Cortex of kidney (tissue), 1 donor: Measurements from ENCODE around the gene KIAA0319L.
"Not testable (repeated sequence)": the region's sequence is repeated elsewhere in the genome, so short reads cannot be mapped to it uniquely, and the experiment has no call there.

ENCODE experiments used
- DNase-seq: peaks from one replicate; lab custom pipeline; 2025; lab: John Stamatoyannopoulos, UW

KIAA0319L gene

DNA sequence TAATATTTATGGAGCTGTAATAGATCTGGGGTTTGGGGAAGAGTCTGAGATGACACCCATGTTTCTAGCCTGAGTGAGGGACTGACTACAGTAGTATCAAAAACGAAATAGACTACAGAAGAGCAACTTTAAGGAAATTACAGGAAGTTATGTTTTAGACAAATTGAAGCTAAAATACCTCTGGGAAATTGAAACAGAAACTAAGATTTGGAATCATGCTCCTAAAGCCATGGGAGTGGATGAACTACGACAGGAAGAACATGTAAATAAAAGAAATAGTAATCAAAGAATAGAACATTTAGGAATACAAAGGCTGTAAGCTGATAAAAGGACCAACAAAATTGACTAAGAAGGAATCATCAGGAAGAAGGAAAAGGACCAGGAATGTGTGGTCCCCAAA is 68.9 kb downstream of the KIAA0319L start:
- no peak for DNase-seq

- no peak for DNase-seq
These were observed 70.3 kb downstream of the KIAA0319L start for GRCh38 chr1:35486858-35487408.

DNA sequence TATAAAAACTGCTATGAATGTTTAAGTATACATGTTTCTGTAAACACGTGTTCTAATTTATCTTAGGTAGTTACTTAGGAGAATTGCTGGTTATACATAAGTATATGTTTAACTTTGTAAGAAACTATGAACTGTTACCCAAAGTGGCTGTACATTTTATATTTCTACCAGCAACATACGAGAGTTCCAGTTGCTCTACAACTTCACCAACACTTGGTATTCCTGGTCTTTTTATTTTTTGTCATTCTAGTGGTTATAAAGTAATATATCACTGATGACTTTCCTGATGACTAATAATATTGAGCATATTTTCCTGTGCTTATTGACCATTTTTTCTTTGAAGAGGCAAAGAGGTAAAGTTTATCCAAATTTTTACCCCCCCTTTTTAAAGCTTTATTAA is 76.0 kb downstream of the KIAA0319L start:
- DNase-seq: no peak

GRCh38 chr1:35477870-35478269 is 79.3 kb downstream of the KIAA0319L start:
- no peak for DNase-seq

- DNase-seq: no peak
These were observed 81.1 kb downstream of the KIAA0319L start for GRCh38 chr1:35475856-35476674.

DNA sequence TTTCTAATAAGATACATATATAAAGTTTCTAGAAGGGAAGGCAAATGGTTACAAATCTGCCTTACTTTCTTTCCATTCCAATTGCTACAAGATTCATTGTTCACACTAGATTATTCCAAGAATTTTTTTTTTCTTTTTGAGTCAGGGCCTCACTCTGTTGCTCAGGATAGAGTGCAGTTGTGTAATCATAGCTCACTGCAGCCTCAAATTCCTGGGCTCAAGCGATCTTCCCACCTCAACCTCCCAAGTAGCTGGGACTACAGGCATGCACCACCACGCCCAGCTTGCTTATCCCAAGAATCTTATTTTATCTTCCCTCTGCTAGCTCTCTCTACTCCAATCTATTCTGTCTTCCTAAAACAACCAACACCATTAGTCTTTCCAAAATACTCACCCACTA is 81.8 kb downstream of the KIAA0319L start:
- DNase-seq: no peak

GRCh38 chr1:35473216-35473615 is 84.0 kb downstream of the KIAA0319L start:
- DNase-seq: not testable (repeated sequence)

- DNase-seq: no peak
These were observed 86.1 kb downstream of the KIAA0319L start for GRCh38 chr1:35470977-35471613.

- DNase-seq: no peak
These were observed 91.1 kb downstream of the KIAA0319L start for GRCh38 chr1:35466120-35466519.

DNA sequence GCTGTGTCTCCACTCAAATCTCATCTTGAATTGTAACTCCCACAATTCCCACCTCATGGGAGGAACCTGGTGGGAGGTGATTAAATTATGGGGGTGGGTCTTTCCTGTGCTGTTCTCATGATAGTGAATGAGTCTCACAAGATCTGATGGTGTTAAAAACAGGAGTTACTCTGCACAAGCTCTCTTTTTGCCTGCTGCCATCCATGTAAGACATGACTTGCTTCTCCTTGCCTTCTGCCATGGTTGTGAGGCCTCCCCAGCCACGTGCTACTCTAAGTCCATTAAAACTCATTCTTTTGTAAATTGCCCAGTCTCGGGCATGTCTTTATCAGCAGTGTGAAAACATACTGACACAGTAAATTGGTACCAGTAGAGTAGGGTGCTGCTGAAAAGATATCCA is 93.5 kb downstream of the KIAA0319L start:
- DNase-seq: not testable (repeated sequence)

DNA sequence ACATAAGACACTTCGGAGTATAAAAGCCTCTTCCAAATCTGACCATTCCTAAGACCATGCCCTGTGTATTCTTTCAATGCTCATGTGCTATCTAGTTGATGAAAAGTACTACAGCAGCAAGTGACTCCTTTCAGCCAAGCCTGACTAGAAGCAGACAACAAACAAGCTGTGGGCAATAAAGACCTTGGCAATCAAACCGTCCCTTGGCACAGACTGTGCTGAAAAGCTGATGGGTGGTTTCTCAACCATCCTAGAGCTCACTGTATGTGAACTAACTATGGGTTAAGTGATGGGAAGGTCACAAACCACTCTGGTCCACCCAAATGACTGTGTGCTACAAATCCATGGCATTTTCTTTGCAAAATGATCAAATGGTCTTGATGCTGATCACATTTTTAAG is 94.0 kb downstream of the KIAA0319L start:
- no peak for DNase-seq

GRCh38 chr1:35461966-35462651 is 95.1 kb downstream of the KIAA0319L start:
- no peak for DNase-seq

DNA sequence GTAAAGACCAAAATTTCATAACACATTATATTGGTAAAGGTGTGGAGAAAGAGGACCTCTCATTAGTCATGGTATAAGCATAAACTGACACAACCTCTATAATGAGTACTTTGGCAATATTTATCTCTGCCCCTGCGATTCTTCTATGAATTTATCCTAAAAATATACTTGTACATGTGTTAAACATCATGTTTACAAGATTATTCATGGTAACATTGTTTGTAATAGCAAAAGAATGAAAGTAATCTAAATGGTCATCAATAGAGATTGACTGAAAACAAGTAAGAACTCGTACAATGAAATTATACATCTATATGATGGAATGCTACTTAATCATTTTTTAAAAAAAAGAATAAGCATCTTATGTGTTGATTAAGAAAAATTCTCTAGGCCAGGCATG is 96.4 kb downstream of the KIAA0319L start:
- DNase-seq: no peak

GRCh38 chr1:35454616-35455015 is 102.6 kb downstream of the KIAA0319L start:
- no peak for DNase-seq

- DNase-seq: no peak
These were observed 103.0 kb downstream of the KIAA0319L start for GRCh38 chr1:35454176-35454575.

- DNase-seq: no peak
These were observed 104.2 kb downstream of the KIAA0319L start for GRCh38 chr1:35453031-35453430.

- no peak for DNase-seq
These were observed 105.0 kb downstream of the KIAA0319L start for GRCh38 chr1:35452106-35452774.

DNA sequence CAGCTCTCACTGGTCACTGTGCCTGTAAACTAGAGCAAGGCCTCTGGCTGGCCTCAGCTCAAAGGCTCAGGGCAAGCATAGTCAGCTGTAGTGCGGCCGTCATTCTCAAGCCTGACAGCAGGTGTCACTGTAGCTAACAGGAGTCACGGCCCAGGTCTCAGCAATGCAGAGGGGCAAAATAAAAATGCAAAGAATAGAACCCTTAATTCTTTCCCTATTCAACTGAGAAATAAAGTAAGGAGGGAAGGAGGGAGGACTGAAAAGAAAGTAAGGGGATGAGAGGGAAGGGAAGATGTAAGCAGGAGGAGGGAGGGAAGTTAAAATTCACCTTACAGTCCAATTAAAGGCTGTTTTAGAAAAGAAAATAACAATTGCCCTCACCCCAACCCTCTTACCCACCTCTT is 106.1 kb downstream of the KIAA0319L start:
- DNase-seq: no peak

DNA sequence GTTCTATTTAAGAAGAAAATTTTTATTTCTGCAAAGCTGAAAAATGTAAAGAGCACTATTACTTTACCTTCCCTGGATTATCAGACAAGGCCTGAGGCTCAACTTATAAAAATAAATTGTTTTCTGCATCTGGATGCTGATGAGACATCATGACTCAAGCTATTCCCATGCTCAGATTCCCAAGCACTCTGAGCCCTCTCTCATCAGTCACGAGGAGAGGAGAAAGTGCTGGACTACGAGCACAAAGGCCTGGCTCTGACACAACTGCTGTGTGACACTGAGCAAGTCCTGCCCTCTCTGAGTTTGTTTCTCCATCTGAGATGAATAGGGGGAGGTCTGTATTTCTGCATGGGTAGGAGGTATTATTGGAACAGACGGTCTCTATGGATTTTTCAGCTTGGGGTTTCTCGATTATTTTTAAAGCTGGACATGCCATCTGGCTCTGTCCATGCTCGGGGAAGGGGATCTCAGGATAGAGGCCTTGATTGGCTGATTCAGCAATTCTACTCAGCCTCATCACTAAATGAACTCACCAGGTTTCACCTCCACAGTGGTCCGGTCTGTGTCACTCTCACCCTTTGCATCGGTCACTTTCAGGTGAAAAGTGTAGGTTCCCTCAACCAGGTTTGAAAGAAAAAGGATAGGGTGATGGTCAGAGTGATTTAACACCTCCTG is 107.7 kb downstream of the KIAA0319L start:
- no peak for DNase-seq

- no peak for DNase-seq
These were observed 108.8 kb downstream of the KIAA0319L start for GRCh38 chr1:35448344-35448801.

GRCh38 chr1:35447278-35447677 is 109.9 kb downstream of the KIAA0319L start:
- no peak for DNase-seq

DNA sequence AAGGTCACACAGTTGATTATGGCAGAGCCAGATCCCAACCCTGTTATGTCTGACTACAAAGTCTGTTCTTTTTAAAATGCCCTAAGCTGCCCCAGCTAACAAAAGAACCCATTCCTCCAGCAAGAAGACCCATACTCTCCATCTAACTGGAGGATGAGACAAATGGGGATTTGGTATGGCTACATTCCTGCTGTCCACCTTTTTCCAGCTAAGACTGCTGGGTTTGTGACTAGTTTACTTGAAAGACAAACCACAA is 112.8 kb downstream of the KIAA0319L start:
- DNase-seq: no peak
